Panc1 (cell line): ENCODE data around the gene FUT7. TPM values are rescaled to one million over a fixed set of nuclear protein-coding genes. Genes with fewer than 3 reads are reported as not detected.

Experiments used
- ATAC-seq: fragments of 200-7000 bp; cut with Tn5 transposase; 2 replicates; pipeline ENCODE4 v1.9.1; 2020; ENCODE audit warnings: mild to moderate bottlenecking, moderate library complexity
- BruUV-seq: library from RNA; stranded (reverse); fragments of 400-500 nt; replicated peaks from 2 replicates; lab custom pipeline; 2021; lab: Mats Ljungman, UMichigan
- CTCF ChIA-PET: fragments of 300-600 bp; sonication (Branson Sonifier 250); formaldehyde crosslinking; loops from one replicate; lab custom pipeline; 2022; ENCODE audit warnings: antibody characterized with exemption; lab: Charles Lee
- POLR2A ChIA-PET: fragments of 300-600 bp; sonication (Branson Sonifier 250); formaldehyde crosslinking; loops from one replicate; lab custom pipeline; 2022; ENCODE audit warnings: antibody characterized with exemption; lab: Charles Lee
- DNase-seq: peaks from one replicate; pipeline ENCODE4 v3.0.0-alpha.2; 2010; ENCODE audit warnings: low read depth, low spot score
- H3K27ac ChIP-seq: 2 replicates; pipeline ENCODE4 v1.5.1; 2011; ENCODE audit warnings: mild to moderate bottlenecking, low read length, inconsistent platforms
- H3K27me3 ChIP-seq: fragments of 200-500 bp; sonication (Bioruptor generic); 2 replicates; pipeline ENCODE4 v1.6.0; 2014; ENCODE audit warnings: low read length, inconsistent platforms; ENCODE audit not compliant: control insufficient read depth, insufficient read depth
- H3K36me3 ChIP-seq: fragments of 200-500 bp; sonication (Bioruptor generic); 2 replicates; pipeline ENCODE4 v1.5.1; 2014; ENCODE audit warnings: inconsistent platforms, mild to moderate bottlenecking, low read length, moderate library complexity; ENCODE audit not compliant: control insufficient read depth, insufficient read depth
- H3K4me1 ChIP-seq: 2 replicates; pipeline ENCODE4 v1.5.1; 2011; ENCODE audit warnings: inconsistent platforms, mild to moderate bottlenecking, low read length, moderate library complexity; ENCODE audit not compliant: control insufficient read depth, insufficient read depth
- H3K4me3 ChIP-seq, 2 experiments: 2 replicates each; pipeline ENCODE4 v1.5.1; 2011 to 2012; ENCODE audit warnings: low read depth in 2 of 2, low read length in 2 of 2, mild to moderate bottlenecking in 2 of 2, inconsistent platforms in 1 of 2, moderate library complexity in 1 of 2
- H3K9me3 ChIP-seq: fragments of 200-500 bp; sonication (Bioruptor generic); 2 replicates; pipeline ENCODE4 v1.5.1; 2014; ENCODE audit warnings: low read depth, mild to moderate bottlenecking, inconsistent platforms, low read length, moderate library complexity; ENCODE audit not compliant: control insufficient read depth, insufficient read depth
- CTCF ChIP-seq: fragments of 450-650 bp; IDR thresholded peaks from 2 replicates; pipeline ENCODE4 v1.5.1; 2017; ENCODE audit warnings: mild to moderate bottlenecking
- POLR2AphosphoS5 ChIP-seq: IDR thresholded peaks from 2 replicates; pipeline ENCODE4 v1.6.1; 2012; ENCODE audit warnings: mild to moderate bottlenecking, low read depth, low read length, moderate library complexity
- REST ChIP-seq, 2 experiments: IDR thresholded peaks; 2 replicates each; pipeline ENCODE4 v1.6.1; 2011 to 2012; ENCODE audit warnings: low read depth in 2 of 2, control low read depth in 1 of 2, low read length in 1 of 2, mild to moderate bottlenecking in 1 of 2, moderate library complexity in 1 of 2; ENCODE audit not compliant: insufficient read depth in 1 of 2
- SIN3A ChIP-seq: IDR thresholded peaks from 2 replicates; pipeline ENCODE4 v1.6.1; 2012; ENCODE audit warnings: low read depth, mild to moderate bottlenecking, low read length, moderate library complexity, borderline replicate concordance; ENCODE audit not compliant: insufficient read depth
- TCF7L2 ChIP-seq: IDR thresholded peaks from 2 replicates; pipeline ENCODE4 v1.6.1; 2011; ENCODE audit warnings: mild to moderate bottlenecking, low read depth, low read length, inconsistent platforms
- in situ Hi-C: cut with HindIII; loops from 2 replicates; pipeline ENCODE4 v1.10.0; 2016; ENCODE audit warnings: low sequenced_read_pairs, low pct_unique_long_range_greater_than_20kb
- intact Hi-C: fragments of 100-400 bp; cut with micrococcal nuclease; formaldehyde crosslinking; loops from one replicate; pipeline ENCODE4 v1.10.0; 2022; ENCODE audit not compliant: unreplicated experiment
- total RNA-seq: library from RNA; stranded (reverse); gene quantifications from one replicate; pipeline ENCODE4 v1.2.1, GENCODE V29; 2021; ENCODE audit not compliant: unreplicated experiment

FUT7 gene
- total RNA-seq, 1 experiment from 2014 or later, result not detected

- BruUV-seq, result no TSS peak
- POLR2A ChIA-PET, result no interaction called here
- Histone ChIP-seq H3K27me3 (no peaks in the 10 kb centered on the region), H3K27ac (no peak overlapping the region), H3K9me3 (no peaks in the 10 kb centered on the region), H3K4me1 (peaks cover 28% of the 10 kb centered on the region), H3K36me3 (no peaks in the 10 kb centered on the region), H3K4me3 (no peak overlapping the region; a peak in 1 of 4 replicates)
- DNase-seq (no peak), ATAC-seq (no peak)
- intact Hi-C loops (no loop called here), in situ Hi-C loops (no loop called here)
- TF ChIP-seq POLR2AphosphoS5, result no peak
- TF ChIP-seq CTCF, result no peak
- TF ChIP-seq REST (IDR thresholded peaks at IDR 0.05; ENCODE audit: insufficient read depth in 1 of 2, low read depth in 2 of 2, low read length in 1 of 2), result no peak
- no peak for TF ChIP-seq TCF7L2
- TF ChIP-seq SIN3A, result no peak
- CTCF ChIA-PET, result no interaction called here
Observed at GRCh38 chr9:137026828-137027227, 5.1 kb downstream of the FUT7 start.

- ChIA-PET POLR2A (interaction anchor here (0.6 kb wide), 1 partner anchor 29 kb away, joined by 3 read pairs; no protein-coding TSS in a partner anchor), CTCF (interaction anchor here (0.6 kb wide), 1 partner anchor 13 kb away, joined by 3 read pairs; no protein-coding TSS in a partner anchor)
- DNase-seq, result no peak
- no peak overlapping the region for H3K27ac ChIP-seq
- in situ Hi-C loops (no loop called here), intact Hi-C loops (no loop called here)
- H3K4me3 ChIP-seq, result no peak overlapping the region
- H3K27me3 ChIP-seq, result no peaks in the 10 kb centered on the region
- no peaks in the 10 kb centered on the region for H3K9me3 ChIP-seq
- H3K4me1 ChIP-seq, result peaks cover 28% of the 10 kb centered on the region
- H3K36me3 ChIP-seq, result no peaks in the 10 kb centered on the region
- no TSS peak for BruUV-seq
- no peak for TF ChIP-seq CTCF
- no peak for TF ChIP-seq POLR2AphosphoS5
- no peak for TF ChIP-seq SIN3A
- no peak for TF ChIP-seq TCF7L2
- TF ChIP-seq REST (IDR thresholded peaks at IDR 0.05; ENCODE audit: insufficient read depth in 1 of 2, low read depth in 2 of 2, low read length in 1 of 2), result no peak
- ATAC-seq, result no peak
Observed at GRCh38 chr9:137026384-137026783, 5.5 kb downstream of the FUT7 start.
